Head of caudate nucleus (tissue), 42 donors: ENCODE data around the gene HIPK4.
"Not testable (repeated sequence)": the region's sequence is repeated elsewhere in the genome, so short reads cannot be mapped to it uniquely, and the experiment has no call there.

Experiments used
- DNase-seq, 42 donors: peaks; one replicate each; pipeline versions ENCODE4 v3.0.0 to v3.0.0-alpha.2; 2020 to 2021; ENCODE audit warnings: mixed read lengths in 7 of 42
- intact Hi-C: fragments of 100-400 bp; cut with DNase I; formaldehyde crosslinking; loops from one replicate; pipeline ENCODE4 v1.15.0; 2022

Gene HIPK4

GRCh38 chr19:40419066-40419612 is 29.2 kb upstream of the HIPK4 start:
- DNase-seq: no peak

GRCh38 chr19:40418040-40418439 is 28.1 kb upstream of the HIPK4 start:
- DNase-seq: no peak
- intact Hi-C loops: no loop called here

More at GRCh38 chr19:40419066-40419612, 29.2 kb upstream of the HIPK4 start:
- intact Hi-C loops: no loop called here

- intact Hi-C loops: no loop called here
- DNase-seq: no peak
These were observed 27.6 kb upstream of the HIPK4 start for GRCh38 chr19:40417643-40417981.

GRCh38 chr19:40416918-40417642 is 27.1 kb upstream of the HIPK4 start:
- intact Hi-C loops: no loop called here

DNA sequence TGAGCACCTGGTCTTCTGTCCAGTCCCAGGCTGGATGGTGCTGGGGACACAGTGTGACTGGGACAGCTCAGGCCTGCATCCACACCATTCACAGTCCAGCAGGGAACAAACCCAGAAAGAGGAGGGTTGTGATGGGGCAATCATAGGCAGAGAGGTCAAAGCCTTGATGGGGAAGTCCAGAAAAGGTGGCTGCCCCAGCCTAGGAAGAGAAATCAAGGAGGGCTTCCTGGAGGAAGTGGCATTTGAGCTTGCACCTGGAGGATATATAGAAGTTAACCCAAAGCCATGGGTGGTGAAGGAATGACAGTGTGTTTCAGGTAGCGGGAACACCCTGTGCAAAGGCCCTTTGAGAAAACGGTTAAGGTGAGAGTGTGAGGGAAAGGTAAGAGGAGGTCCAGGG is 25.8 kb upstream of the HIPK4 start:
- intact Hi-C loops: no loop called here
- DNase-seq: no peak

More at GRCh38 chr19:40416918-40417642, 27.1 kb upstream of the HIPK4 start:
- no peak for DNase-seq

- intact Hi-C loops: no loop called here
- no peak for DNase-seq
These were observed 24.9 kb upstream of the HIPK4 start for GRCh38 chr19:40414542-40415535.

GRCh38 chr19:40413291-40413845 is 23.4 kb upstream of the HIPK4 start, which contains the start of gene PRX:
Gene PRX (minus strand): TSS chr19:40413378. CDS start chr19:40407932, 5,446 bp downstream.
- intact Hi-C loops: no loop called here
- no peak for DNase-seq

DNA sequence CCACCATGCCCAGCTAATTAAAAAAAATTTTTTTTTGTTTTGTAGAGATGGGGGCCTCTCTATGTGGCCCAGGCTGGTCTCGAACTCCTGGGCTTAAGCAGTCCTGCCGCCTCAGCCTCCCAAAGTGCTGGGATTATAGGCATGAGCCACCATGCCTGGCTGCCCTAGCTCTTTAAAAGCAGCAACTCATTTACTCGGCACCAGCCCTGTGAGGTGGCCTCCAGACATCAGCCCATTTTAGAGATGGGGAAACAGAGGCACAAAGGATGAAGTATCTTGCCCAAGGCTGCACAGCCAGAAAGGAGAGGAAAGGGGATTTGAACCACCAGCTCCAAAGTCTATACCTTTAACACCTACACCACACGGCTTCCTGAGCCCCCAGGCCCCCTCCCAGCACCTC is 22.9 kb upstream of the HIPK4 start:
- DNase-seq: no peak
- intact Hi-C loops: no loop called here

GRCh38 chr19:40411958-40412499 is 22.0 kb upstream of the HIPK4 start:
- intact Hi-C loops: no loop called here
- DNase-seq: no peak

DNA sequence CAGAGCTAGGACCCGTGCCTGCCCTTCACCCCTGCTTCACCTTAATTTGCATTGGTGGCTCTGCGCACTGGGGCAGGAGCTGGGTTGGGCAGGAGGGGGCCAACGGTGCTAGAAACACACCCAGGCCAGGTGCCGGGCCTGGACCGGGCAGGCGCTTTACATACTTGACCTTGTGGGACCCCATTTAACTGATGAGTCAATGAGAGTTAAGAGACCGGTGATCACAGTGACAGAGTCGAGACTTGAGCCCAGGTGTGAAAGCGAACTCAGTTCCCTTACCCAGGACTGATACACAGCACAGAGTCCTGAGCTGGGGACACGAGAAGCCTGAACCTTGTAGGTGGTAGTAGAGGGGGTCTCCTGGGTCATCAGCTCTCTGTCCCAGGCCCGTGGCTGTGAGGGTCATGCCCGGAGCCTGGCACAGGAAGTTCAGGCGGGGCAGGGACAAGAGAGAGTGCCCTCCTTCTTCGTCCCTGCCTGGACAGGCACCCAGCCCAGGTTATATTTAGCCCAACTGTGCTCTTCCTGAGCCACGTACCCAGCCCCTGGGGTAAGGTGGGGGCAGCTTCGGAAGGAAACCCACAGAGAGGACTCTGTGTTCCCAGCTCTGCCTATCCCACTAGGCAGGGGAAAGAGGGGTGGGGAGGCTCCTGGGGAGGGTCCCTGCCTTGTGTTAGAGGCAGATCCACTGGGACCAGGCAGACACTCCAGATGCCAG is 21.3 kb upstream of the HIPK4 start:
- DNase-seq: no peak
- intact Hi-C loops: no loop called here

DNA sequence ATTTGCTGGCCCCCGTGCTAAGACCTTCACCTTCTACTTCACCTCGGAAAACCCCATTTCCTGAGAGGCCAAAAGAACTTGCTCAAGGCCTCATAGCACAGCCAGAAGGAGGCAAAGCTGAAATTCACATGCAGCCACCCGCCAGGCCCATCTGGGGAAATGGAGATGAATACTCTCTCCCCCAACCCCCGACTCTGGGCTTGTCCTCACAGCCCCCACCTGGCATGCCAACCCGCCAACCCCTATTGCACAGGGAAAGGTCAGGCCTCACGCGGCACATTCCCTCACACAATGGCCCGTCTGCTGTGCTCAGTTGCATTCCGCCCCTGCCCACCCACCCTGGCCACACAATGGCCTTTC is 20.0 kb upstream of the HIPK4 start:
- no peak for DNase-seq
- intact Hi-C loops: no loop called here

GRCh38 chr19:40408598-40408925 is 18.6 kb upstream of the HIPK4 start:
- DNase-seq, intact Hi-C loops: not testable (repeated sequence)

DNA sequence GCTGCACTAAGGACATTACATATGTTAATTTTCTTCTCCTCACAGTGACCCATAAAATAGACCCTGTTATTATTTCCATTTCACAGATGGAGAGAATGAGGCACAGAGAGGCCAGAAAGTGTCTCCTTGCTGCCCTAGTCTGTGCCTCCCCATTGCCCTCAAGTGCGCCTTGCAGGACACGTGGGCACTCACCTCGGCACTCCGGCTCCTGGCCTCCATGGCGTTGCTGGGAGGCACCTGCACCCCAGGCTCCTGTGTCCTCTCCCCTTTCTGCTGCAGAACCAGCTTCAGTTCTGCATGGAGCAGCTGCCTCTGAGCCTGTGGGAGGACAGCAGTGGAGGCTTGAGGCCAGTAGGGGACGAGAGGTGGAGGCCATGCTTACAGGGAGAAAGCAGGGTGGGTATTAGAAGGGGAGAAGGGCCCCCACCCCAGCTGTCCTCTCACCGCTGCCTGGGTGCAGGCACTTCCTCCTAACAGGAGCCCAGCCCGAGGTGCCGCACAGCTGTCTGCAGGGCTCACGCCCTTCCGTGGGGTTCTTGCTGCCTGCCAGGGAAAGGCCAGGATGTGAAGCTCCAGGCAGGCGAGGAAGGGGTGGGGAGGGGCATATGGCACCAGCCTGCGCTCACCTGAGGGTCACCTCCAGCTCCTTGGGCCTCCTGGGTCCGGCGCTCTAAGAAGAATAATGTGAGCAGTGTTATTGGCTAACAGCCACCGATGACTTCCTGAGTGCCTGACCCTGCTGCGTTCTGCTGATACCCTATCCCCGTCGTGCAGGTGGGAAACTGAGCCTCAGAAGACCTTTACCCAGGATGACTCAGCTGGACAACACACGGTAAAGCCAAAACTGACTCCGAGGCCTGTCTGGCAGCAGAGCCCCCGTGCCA is 18.0 kb upstream of the HIPK4 start:
- DNase-seq: no peak
- intact Hi-C loops: no loop called here

- DNase-seq: peak; percentile 28 to 79 (median 62)
- intact Hi-C loops: no loop called here
These were observed 13.4 kb upstream of the HIPK4 start for GRCh38 chr19:40403262-40403984.

GRCh38 chr19:40400559-40400958 is 10.6 kb upstream of the HIPK4 start:
- intact Hi-C loops: no loop called here
- no peak for DNase-seq

- intact Hi-C loops: no loop called here
- peak; percentile 37 to 91 (median 70) for DNase-seq
These were observed 8.6 kb upstream of the HIPK4 start for GRCh38 chr19:40398417-40399131.

GRCh38 chr19:40397568-40397906 is 7.6 kb upstream of the HIPK4 start:
- intact Hi-C loops: no loop called here
- no peak for DNase-seq
